Muscle layer of duodenum (tissue), 2 donors: Measurements from ENCODE around the gene DUSP8.
A peak's percentile ranks its signal among the peaks of the same experiment; 100 is the strongest.
"Not testable (repeated sequence)": the region's sequence is repeated elsewhere in the genome, so short reads cannot be mapped to it uniquely, and the experiment has no call there.

Experiments
- H3K27ac ChIP-seq: one replicate; pipeline ENCODE4 v1.7.0; 2013; ENCODE audit warnings: mild to moderate bottlenecking, low read length
- H3K27me3 ChIP-seq: one replicate; pipeline ENCODE4 v1.7.0; 2013; ENCODE audit warnings: low read depth, mild to moderate bottlenecking, control low read depth, low read length
- H3K36me3 ChIP-seq, 2 donors: one replicate each; pipeline ENCODE4 v1.7.0; 2013; ENCODE audit warnings: low read length in 2 of 2, control low read depth in 1 of 2, mild to moderate bottlenecking in 1 of 2; ENCODE audit not compliant: insufficient read depth in 2 of 2, control insufficient read depth in 1 of 2
- H3K4me1 ChIP-seq, 2 donors: one replicate each; pipeline ENCODE4 v1.7.0; 2013; ENCODE audit warnings: low read length in 2 of 2, mild to moderate bottlenecking in 2 of 2, control low read depth in 1 of 2, moderate library complexity in 1 of 2; ENCODE audit not compliant: insufficient read depth in 2 of 2, control insufficient read depth in 1 of 2
- H3K4me3 ChIP-seq, 2 donors: one replicate each; pipeline ENCODE4 v1.7.0; 2013; ENCODE audit warnings: low read length in 2 of 2, low read depth in 1 of 2, mild to moderate bottlenecking in 1 of 2
- H3K9me3 ChIP-seq, 2 donors: one replicate each; pipeline ENCODE4 v1.7.0; 2013; ENCODE audit warnings: low read length in 2 of 2, control low read depth in 1 of 2, mild to moderate bottlenecking in 1 of 2; ENCODE audit not compliant: control insufficient read depth in 1 of 2
- donor health status: healthy.

DUSP8 gene, protein sequence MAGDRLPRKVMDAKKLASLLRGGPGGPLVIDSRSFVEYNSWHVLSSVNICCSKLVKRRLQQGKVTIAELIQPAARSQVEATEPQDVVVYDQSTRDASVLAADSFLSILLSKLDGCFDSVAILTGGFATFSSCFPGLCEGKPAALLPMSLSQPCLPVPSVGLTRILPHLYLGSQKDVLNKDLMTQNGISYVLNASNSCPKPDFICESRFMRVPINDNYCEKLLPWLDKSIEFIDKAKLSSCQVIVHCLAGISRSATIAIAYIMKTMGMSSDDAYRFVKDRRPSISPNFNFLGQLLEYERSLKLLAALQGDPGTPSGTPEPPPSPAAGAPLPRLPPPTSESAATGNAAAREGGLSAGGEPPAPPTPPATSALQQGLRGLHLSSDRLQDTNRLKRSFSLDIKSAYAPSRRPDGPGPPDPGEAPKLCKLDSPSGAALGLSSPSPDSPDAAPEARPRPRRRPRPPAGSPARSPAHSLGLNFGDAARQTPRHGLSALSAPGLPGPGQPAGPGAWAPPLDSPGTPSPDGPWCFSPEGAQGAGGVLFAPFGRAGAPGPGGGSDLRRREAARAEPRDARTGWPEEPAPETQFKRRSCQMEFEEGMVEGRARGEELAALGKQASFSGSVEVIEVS

DNA sequence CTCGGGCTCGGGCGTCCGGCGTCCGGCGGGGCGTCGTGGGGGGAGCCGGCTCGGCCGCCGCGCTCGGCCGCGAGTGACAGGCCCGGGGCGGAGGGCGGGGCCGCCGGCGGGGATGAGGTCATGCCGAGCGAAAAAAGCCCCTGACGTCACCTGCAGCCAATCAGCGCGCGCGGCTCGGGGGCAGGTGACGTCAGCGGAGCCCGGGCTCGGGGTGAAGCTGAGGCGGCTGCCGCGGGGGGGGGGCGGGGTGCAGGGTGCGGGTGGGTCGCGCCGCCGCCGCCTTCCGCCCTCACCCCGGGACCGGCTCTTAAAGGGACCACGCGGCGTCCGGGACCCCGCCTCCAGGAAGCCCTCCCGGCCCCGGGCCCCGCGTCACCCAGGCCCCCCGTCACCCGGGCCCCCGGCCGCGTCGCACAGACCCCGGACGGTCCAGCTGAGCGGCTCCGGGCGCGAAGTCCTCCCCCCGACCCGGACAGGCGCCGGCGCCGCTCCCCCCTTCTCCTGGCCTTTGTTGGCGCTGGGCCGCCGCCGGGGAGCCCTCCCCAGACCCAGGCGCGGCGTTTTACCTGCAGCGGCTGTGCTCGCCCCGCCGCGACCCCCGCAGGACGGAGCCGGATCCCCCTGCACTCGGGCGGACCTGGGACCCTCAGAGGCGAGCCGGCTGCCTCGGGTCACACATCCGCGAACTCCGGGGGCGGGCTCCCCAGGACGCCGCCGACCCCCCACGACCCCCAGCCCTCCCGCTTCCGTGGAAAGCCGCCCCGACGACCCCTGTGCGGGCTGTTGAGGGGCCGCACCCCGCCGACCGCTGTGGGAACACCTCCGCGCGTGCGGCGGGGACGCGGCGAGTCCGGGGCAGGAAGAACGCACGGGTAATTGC lies at the start of gene DUSP8:
Gene DUSP8 (minus strand): TSS at position 75 of the 880 bp plus-strand sequence. CDS start 6,445 bp downstream, outside the sequence.
- peaks cover 2 to 56% of the 10 kb centered on the region in 2 donors for H3K4me1 ChIP-seq
- H3K36me3 ChIP-seq: no peaks in the 10 kb centered on the region
- H3K4me3 ChIP-seq: peak within 1 kb of the TSS; percentile 56 to 78
- H3K27me3 ChIP-seq: no peaks in the 10 kb centered on the region
- no peaks in the 10 kb centered on the region for H3K9me3 ChIP-seq
- no peak within 1 kb of the TSS for H3K27ac ChIP-seq

DNA sequence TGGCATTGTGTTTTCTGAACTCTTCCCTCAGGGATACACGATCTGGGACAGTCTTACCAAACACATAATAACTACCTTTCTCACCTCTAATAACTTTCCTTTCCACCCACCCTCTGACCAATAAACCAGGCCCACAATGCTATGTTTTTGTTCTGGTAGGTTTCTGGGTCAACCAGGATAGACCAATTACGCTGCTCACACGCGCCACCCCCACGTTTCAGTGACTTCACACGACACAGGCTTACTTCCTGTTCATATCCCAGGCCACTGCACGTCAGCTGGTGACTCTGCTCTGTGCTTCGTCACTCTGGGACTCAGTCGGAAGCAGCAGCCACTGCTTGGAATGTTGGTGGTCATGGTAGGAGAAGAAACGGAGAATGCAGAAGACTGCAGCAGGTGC lies 47.4 kb upstream of the DUSP8 start:
- no peak overlapping the region for H3K4me3 ChIP-seq
- peaks cover 4% of the 10 kb centered on the region for H3K27me3 ChIP-seq
- no peak overlapping the region for H3K27ac ChIP-seq
- no peaks in the 10 kb centered on the region for H3K4me1 ChIP-seq
- H3K9me3 ChIP-seq: no peaks in the 10 kb centered on the region
- H3K36me3 ChIP-seq: no peaks in the 10 kb centered on the region

DNA sequence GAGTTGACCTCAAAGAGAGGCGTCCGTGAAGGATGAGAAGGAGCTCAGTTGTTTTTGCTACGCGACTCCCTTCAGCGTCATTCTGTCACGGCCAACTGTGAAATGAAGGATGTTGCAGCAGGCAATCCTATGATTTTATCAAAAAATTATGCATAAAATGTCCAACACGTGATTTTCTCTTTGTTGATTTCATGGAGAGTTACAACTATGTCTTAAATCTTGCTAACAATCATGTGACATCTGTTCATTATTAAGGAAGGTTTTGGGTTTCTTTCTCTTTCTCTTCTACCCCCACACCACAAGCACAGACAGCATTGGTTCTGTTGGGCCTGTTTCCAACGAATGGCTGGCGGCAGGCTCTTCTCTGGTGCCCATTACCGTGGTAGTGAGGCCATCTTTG lies 46.2 kb upstream of the DUSP8 start:
- Histone ChIP-seq H3K4me1 (no peaks in the 10 kb centered on the region), H3K4me3 (no peak overlapping the region), H3K36me3 (no peaks in the 10 kb centered on the region), H3K27me3 (peaks cover 4% of the 10 kb centered on the region), H3K9me3 (no peaks in the 10 kb centered on the region), H3K27ac (no peak overlapping the region)

DNA sequence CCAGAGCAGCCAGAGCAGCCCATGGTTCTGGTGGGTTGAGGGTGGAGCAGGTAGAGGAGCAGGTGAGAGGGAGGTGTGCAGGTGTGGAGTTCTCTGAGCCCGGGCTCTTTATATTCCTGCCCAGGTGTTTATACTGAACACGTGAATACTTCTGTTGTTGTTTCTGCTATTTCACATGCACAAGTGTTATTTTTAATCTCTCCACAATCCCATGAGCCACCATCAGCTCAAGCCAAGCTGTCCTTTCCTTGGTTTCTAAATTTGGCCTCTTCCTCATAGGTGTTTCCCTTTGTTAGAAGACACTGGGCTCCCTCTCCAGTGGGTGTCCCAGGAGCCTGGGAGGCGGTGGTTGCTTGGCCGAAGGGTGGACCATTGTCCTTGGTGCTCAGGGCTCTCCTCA lies 36.3 kb upstream of the DUSP8 start, which contains the start of gene KRTAP5-3:
Gene KRTAP5-3 (minus strand): TSS at position 101 of the 400 bp plus-strand sequence. CDS start 78 bp downstream, at position 23.
- no peaks in the 10 kb centered on the region for H3K9me3 ChIP-seq
- no peak within 1 kb of the TSS for H3K4me3 ChIP-seq
- no peaks in the 10 kb centered on the region for H3K36me3 ChIP-seq
- no peak within 1 kb of the TSS for H3K27ac ChIP-seq
- no peaks in the 10 kb centered on the region for H3K4me1 ChIP-seq
- H3K27me3 ChIP-seq: no peaks in the 10 kb centered on the region

DNA sequence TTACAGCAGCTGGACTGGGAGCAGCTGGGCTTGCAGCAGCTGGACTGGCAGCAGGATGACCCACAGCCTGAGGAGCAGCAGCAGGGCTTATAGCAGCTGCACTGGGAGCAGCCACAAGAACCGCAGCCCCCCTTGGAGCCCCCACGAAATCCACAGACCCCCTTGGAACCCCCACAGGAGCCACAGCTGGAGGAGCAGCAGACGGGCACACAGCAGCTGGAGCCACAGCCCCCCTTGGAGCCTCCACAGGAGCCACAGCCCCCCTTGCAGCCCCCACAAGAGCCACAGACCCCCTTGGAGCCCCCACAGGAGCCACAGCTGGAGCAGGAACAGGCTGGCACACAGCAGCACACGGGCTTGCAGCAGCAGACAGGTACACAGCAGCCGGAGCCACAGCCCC lies 35.8 kb upstream of the DUSP8 start:
- H3K27me3 ChIP-seq, H3K4me3 ChIP-seq, H3K4me1 ChIP-seq, H3K36me3 ChIP-seq, H3K27ac ChIP-seq, H3K9me3 ChIP-seq: not testable (repeated sequence)

DNA sequence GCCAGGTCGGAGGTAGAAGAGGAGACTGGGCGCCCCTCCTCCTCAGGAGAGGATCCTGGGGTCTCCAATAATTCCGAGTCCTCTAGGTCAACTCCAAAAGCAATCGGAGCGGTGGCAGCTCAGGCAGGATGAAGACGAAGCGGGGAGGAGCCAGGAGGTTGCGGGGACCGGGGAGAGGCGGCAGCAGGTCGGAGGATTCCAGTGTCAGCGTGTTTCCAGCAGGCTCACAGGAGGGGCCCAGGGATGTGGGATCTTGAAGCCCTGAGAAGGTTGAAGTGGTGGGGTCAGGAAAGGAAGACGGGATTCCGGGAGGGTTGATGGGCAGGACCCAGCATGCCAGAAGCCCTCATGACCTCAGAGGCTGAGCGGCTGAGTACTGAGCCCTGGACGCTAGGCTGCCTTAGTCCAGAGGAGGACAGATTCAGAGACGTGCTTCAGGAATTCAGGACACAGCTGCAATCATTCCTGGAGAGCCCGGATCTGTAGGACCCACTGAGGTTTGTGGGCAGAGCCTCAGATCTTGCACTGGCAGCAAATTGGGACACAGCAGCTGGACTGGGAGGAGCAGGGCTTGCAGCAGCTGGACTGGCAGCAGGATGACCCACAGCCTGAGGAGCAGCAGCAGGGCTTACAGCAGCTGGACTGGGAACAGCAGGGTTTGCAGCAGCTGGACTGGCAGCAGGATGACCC lies 35.2 kb upstream of the DUSP8 start:
- not testable (repeated sequence) for H3K9me3 ChIP-seq, H3K36me3 ChIP-seq, H3K4me3 ChIP-seq, H3K27me3 ChIP-seq, H3K27ac ChIP-seq, H3K4me1 ChIP-seq

DNA sequence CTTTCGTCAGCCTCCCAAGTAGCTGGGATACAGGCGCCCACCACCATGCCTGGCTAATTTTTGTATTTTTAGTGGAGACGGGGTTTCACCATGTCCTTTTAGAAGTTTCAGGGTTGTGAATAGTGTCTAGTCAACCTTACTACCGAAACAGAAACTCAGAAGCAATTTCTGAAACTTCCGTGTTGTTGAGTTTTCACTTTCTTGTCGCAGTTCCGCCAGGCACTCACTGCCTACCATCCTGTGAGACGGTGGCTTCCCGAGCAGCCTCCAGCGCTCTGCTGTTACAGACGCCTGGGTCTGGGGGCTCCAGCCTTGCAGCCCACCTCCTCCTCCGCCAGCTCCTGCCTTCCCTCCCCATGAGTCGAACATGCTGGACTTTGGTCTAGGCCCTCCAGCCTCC lies 33.9 kb upstream of the DUSP8 start:
- not testable (repeated sequence) for H3K4me3 ChIP-seq, H3K27ac ChIP-seq, H3K27me3 ChIP-seq, H3K9me3 ChIP-seq, H3K4me1 ChIP-seq, H3K36me3 ChIP-seq

DNA sequence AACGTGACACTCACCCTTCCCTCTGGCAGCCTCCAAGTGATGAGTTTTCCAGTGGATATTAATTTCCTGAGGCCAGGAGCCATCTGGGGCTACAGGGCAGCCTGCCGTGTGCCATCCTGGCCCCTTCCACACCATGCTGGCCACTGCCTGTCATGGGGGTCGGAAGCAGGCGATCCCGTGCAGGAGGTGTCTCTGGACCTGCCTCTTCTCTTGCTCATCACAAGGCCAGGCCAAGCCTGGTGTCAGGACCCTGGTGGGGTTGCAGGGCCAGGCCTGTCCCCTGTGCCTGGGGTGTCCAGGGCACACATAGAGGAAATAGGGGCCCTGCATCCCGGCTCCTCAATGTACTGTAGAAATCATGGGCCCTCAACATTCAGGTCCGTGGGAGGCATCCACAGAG lies 32.6 kb upstream of the DUSP8 start:
- Histone ChIP-seq H3K27ac (no peak overlapping the region), H3K9me3 (no peaks in the 10 kb centered on the region), H3K4me3 (no peak overlapping the region), H3K36me3 (no peaks in the 10 kb centered on the region), H3K27me3 (no peaks in the 10 kb centered on the region), H3K4me1 (no peaks in the 10 kb centered on the region)

DNA sequence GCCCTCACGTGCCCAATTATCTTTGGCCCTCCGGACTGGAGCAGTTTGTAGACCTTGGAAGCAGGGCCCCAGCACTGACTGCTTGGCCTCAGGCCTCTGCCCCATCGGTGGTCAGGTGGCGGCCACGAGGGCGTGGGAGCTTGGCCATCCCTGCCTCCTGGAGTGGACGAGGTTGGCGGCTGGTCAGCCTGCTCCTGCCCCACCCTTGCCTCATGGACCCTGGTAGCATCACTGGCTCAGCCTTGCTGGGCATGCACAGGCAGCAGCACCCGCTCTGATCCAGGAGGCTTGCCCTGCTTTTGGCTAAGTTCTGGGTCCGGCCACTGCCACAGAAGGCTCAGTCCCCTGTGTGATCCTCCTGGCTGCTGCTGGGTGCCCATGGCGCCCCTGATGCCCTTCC lies 32.1 kb upstream of the DUSP8 start:
- H3K36me3 ChIP-seq: no peaks in the 10 kb centered on the region
- no peaks in the 10 kb centered on the region for H3K9me3 ChIP-seq
- H3K27ac ChIP-seq: no peak overlapping the region
- H3K4me3 ChIP-seq: no peak overlapping the region
- H3K4me1 ChIP-seq: no peaks in the 10 kb centered on the region
- H3K27me3 ChIP-seq: no peaks in the 10 kb centered on the region

DNA sequence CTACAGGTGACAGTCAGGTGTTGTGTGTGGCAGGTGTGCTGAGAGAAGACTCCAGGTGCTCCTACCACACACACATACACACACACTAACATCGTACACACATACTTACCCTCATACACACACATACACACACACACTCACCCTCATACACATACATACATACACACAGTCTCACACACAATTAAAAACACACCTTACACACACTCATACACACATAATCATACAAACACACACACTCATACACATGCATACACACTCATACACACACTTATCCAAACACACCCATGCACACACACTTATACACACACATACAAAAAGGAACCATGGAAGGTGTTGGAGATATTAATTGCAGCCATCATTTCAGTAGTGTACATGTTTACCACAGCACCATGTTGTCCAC lies 31.6 kb upstream of the DUSP8 start:
- H3K27ac ChIP-seq: no peak overlapping the region
- H3K9me3 ChIP-seq: no peaks in the 10 kb centered on the region
- no peaks in the 10 kb centered on the region for H3K36me3 ChIP-seq
- no peaks in the 10 kb centered on the region for H3K27me3 ChIP-seq
- H3K4me1 ChIP-seq: no peaks in the 10 kb centered on the region
- H3K4me3 ChIP-seq: no peak overlapping the region

DNA sequence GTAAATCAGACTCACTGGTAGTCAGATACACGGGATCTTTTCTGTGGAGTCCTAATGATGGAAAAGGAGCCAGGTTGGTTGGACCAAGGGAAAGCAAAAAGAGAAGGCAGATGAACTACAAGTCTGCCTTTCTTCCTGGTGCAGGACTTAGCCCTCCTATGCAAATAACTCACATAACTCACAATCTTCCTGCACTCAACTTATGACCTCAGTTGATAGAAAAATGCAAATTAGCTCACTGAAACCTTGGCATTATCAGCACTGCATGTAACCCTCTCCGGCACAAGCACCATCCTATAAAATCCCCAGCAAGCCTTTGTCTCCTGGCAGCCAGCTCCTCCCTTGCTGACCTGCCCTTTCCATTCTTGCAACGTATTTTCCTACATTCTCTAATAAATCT lies 29.6 kb upstream of the DUSP8 start:
- H3K27ac ChIP-seq, H3K36me3 ChIP-seq, H3K4me3 ChIP-seq, H3K9me3 ChIP-seq, H3K4me1 ChIP-seq, H3K27me3 ChIP-seq: not testable (repeated sequence)
